Neuron (in vitro differentiated cells): Measurements from ENCODE around the gene MSANTD1.
A peak's percentile ranks its signal among the peaks of the same experiment; 100 is the strongest.

ENCODE experiments used
- H2AFZ ChIP-seq: one replicate; pipeline ENCODE4 v1.6.1; 2013; ENCODE audit warnings: low read depth, mild to moderate bottlenecking, inconsistent platforms, low read length, moderate library complexity
- H3K27me3 ChIP-seq: one replicate; pipeline ENCODE4 v1.6.1; 2013; ENCODE audit warnings: low read length; ENCODE audit not compliant: insufficient read depth
- H3K36me3 ChIP-seq: one replicate; pipeline ENCODE4 v1.6.1; 2013; ENCODE audit warnings: low read length; ENCODE audit not compliant: insufficient read depth
- H3K4me1 ChIP-seq: one replicate; pipeline ENCODE4 v1.6.1; 2013; ENCODE audit warnings: low read length; ENCODE audit not compliant: insufficient read depth
- H3K4me3 ChIP-seq: 2 replicates; pipeline ENCODE4 v1.5.1; 2013; ENCODE audit warnings: mild to moderate bottlenecking, low read length, moderate library complexity
- H3K9me3 ChIP-seq: one replicate; pipeline ENCODE4 v1.6.1; 2013; ENCODE audit warnings: low read length

MSANTD1 gene

GRCh38 chr4:3280466-3280865 is 31.5 kb downstream of the MSANTD1 start:
- no peak overlapping the region for H3K4me3 ChIP-seq
- no peaks in the 10 kb centered on the region for H3K36me3 ChIP-seq
- no peak overlapping the region for H2AFZ ChIP-seq
- no peaks in the 10 kb centered on the region for H3K27me3 ChIP-seq
- peaks cover 6% of the 10 kb centered on the region for H3K9me3 ChIP-seq
- no peaks in the 10 kb centered on the region for H3K4me1 ChIP-seq

- H3K27me3 ChIP-seq, result no peaks in the 10 kb centered on the region
- H2AFZ ChIP-seq, result no peak overlapping the region
- H3K9me3 ChIP-seq, result peaks cover 4% of the 10 kb centered on the region
- H3K36me3 ChIP-seq, result no peaks in the 10 kb centered on the region
- H3K4me3 ChIP-seq, result no peak overlapping the region
- peaks cover 2% of the 10 kb centered on the region for H3K4me1 ChIP-seq
Observed at GRCh38 chr4:3283483-3283882, 34.5 kb downstream of the MSANTD1 start.

- no peaks in the 10 kb centered on the region for H3K36me3 ChIP-seq
- H2AFZ ChIP-seq, result no peak overlapping the region
- H3K9me3 ChIP-seq, result peaks cover 4% of the 10 kb centered on the region
- H3K27me3 ChIP-seq, result no peaks in the 10 kb centered on the region
- H3K4me1 ChIP-seq, result peaks cover 2% of the 10 kb centered on the region
- no peak overlapping the region for H3K4me3 ChIP-seq
Observed at GRCh38 chr4:3283916-3284315, 35.0 kb downstream of the MSANTD1 start.

- Histone ChIP-seq H3K4me1 (peaks cover 2% of the 10 kb centered on the region), H3K9me3 (peaks cover 4% of the 10 kb centered on the region), H3K4me3 (no peak overlapping the region), H2AFZ (no peak overlapping the region), H3K27me3 (no peaks in the 10 kb centered on the region), H3K36me3 (no peaks in the 10 kb centered on the region)
Observed at GRCh38 chr4:3284734-3285557, 36.0 kb downstream of the MSANTD1 start.

GRCh38 chr4:3285558-3286334 is 36.8 kb downstream of the MSANTD1 start:
- Histone ChIP-seq H3K36me3 (no peaks in the 10 kb centered on the region), H3K4me3 (no peak overlapping the region), H3K4me1 (peaks cover 2% of the 10 kb centered on the region), H3K9me3 (peaks cover 4% of the 10 kb centered on the region), H3K27me3 (no peaks in the 10 kb centered on the region), H2AFZ (no peak overlapping the region)

GRCh38 chr4:3286335-3287175 is 37.6 kb downstream of the MSANTD1 start:
- peaks cover 8% of the 10 kb centered on the region for H3K4me1 ChIP-seq
- peaks cover 4% of the 10 kb centered on the region for H3K9me3 ChIP-seq
- H2AFZ ChIP-seq, result no peak overlapping the region
- no peak overlapping the region for H3K4me3 ChIP-seq
- H3K36me3 ChIP-seq, result no peaks in the 10 kb centered on the region
- H3K27me3 ChIP-seq, result no peaks in the 10 kb centered on the region

GRCh38 chr4:3287271-3287971 is 38.5 kb downstream of the MSANTD1 start:
- peaks cover 12% of the 10 kb centered on the region for H3K4me1 ChIP-seq
- H3K4me3 ChIP-seq, result no peak overlapping the region
- peaks cover 4% of the 10 kb centered on the region for H3K9me3 ChIP-seq
- no peak overlapping the region for H2AFZ ChIP-seq
- no peaks in the 10 kb centered on the region for H3K27me3 ChIP-seq
- no peaks in the 10 kb centered on the region for H3K36me3 ChIP-seq

- Histone ChIP-seq H2AFZ (no peak overlapping the region), H3K4me1 (peaks cover 12% of the 10 kb centered on the region), H3K4me3 (no peak overlapping the region), H3K9me3 (no peaks in the 10 kb centered on the region), H3K36me3 (no peaks in the 10 kb centered on the region), H3K27me3 (no peaks in the 10 kb centered on the region)
Observed at GRCh38 chr4:3287972-3288570, 39.1 kb downstream of the MSANTD1 start.

GRCh38 chr4:3288571-3289094 is 39.7 kb downstream of the MSANTD1 start:
- H3K4me1 ChIP-seq, result peaks cover 15% of the 10 kb centered on the region
- H3K27me3 ChIP-seq, result no peaks in the 10 kb centered on the region
- no peaks in the 10 kb centered on the region for H3K36me3 ChIP-seq
- no peak overlapping the region for H2AFZ ChIP-seq
- H3K4me3 ChIP-seq, result no peak overlapping the region
- H3K9me3 ChIP-seq, result no peaks in the 10 kb centered on the region

GRCh38 chr4:3290476-3290875 is 41.5 kb downstream of the MSANTD1 start:
- no peak overlapping the region for H2AFZ ChIP-seq
- no peaks in the 10 kb centered on the region for H3K9me3 ChIP-seq
- no peak overlapping the region for H3K4me3 ChIP-seq
- H3K36me3 ChIP-seq, result no peaks in the 10 kb centered on the region
- peaks cover 28% of the 10 kb centered on the region for H3K4me1 ChIP-seq
- no peaks in the 10 kb centered on the region for H3K27me3 ChIP-seq

- Histone ChIP-seq H3K9me3 (no peaks in the 10 kb centered on the region), H3K4me3 (no peak overlapping the region)
Observed at GRCh38 chr4:3290889-3291321, 41.9 kb downstream of the MSANTD1 start.

GRCh38 chr4:3291411-3291968 is 42.5 kb downstream of the MSANTD1 start:
- Histone ChIP-seq H3K27me3 (no peaks in the 10 kb centered on the region), H2AFZ (peak overlapping the region; percentile 76), H3K4me3 (peak overlapping the region; percentile 92), H3K9me3 (peaks cover under 1% of the 10 kb centered on the region), H3K4me1 (peaks cover 28% of the 10 kb centered on the region), H3K36me3 (no peaks in the 10 kb centered on the region)

More at GRCh38 chr4:3290889-3291321, 41.9 kb downstream of the MSANTD1 start:
- Histone ChIP-seq H3K27me3 (no peaks in the 10 kb centered on the region), H2AFZ (no peak overlapping the region), H3K36me3 (no peaks in the 10 kb centered on the region), H3K4me1 (peaks cover 28% of the 10 kb centered on the region)
